ENCODE data around the gene CLSTN2. TPM values are rescaled to one million over a fixed set of nuclear protein-coding genes. Genes with fewer than 3 reads are reported as not detected.

CLSTN2 gene
- total RNA-seq, 1 experiment from 2014 or later: 0.07 TPM

- Mint-ChIP-seq H3K4me3 (ENCODE audit: low read depth, unreplicated experiment) (no peak overlapping the region), H3K36me3 (ENCODE audit: insufficient read depth, unreplicated experiment) (no peaks in the 10 kb centered on the region), H3K27me3 (ENCODE audit: unreplicated experiment) (peaks cover 34% of the 10 kb centered on the region), H3K4me1 (ENCODE audit: low read depth, unreplicated experiment) (no peaks in the 10 kb centered on the region), H3K9me3 (ENCODE audit: low read depth, unreplicated experiment) (no peaks in the 10 kb centered on the region), H3K27ac (ENCODE audit: unreplicated experiment) (no peak overlapping the region)
- TF ChIP-seq CTCF (IDR thresholded peaks at IDR 0.05; ENCODE audit: unreplicated experiment): no peak
- intact Hi-C loops (cut with micrococcal nuclease; ENCODE audit: unreplicated experiment): no loop called here
- no peak for DNase-seq
- CTCF ChIA-PET: no interaction called here
- no TSS peak for BruUV-seq (replicated peaks)
Observed at GRCh38 chr3:140152851-140153639, 218.1 kb downstream of the CLSTN2 start.

- no peaks in the 10 kb centered on the region for H3K4me1 Mint-ChIP-seq (ENCODE audit: low read depth, unreplicated experiment)
- H3K4me3 Mint-ChIP-seq (ENCODE audit: low read depth, unreplicated experiment): no peak overlapping the region
- TF ChIP-seq CTCF (IDR thresholded peaks at IDR 0.05; ENCODE audit: unreplicated experiment): no peak
- DNase-seq: no peak
- intact Hi-C loops (cut with micrococcal nuclease; ENCODE audit: unreplicated experiment): no loop called here
- H3K9me3 Mint-ChIP-seq (ENCODE audit: low read depth, unreplicated experiment): no peaks in the 10 kb centered on the region
- no peaks in the 10 kb centered on the region for H3K36me3 Mint-ChIP-seq (ENCODE audit: insufficient read depth, unreplicated experiment)
- CTCF ChIA-PET: no interaction called here
- BruUV-seq (replicated peaks): no TSS peak
- H3K27ac Mint-ChIP-seq (ENCODE audit: unreplicated experiment): no peak overlapping the region
- peaks cover 27% of the 10 kb centered on the region for H3K27me3 Mint-ChIP-seq (ENCODE audit: unreplicated experiment)
Observed at GRCh38 chr3:140153736-140154135, 218.8 kb downstream of the CLSTN2 start.

- TF ChIP-seq CTCF (IDR thresholded peaks at IDR 0.05; ENCODE audit: unreplicated experiment): no peak
- CTCF ChIA-PET: no interaction called here
- H3K27ac Mint-ChIP-seq (ENCODE audit: unreplicated experiment): no peak overlapping the region
- intact Hi-C loops (cut with micrococcal nuclease; ENCODE audit: unreplicated experiment): no loop called here
- no TSS peak for BruUV-seq (replicated peaks)
- H3K9me3 Mint-ChIP-seq (ENCODE audit: low read depth, unreplicated experiment): no peaks in the 10 kb centered on the region
- H3K27me3 Mint-ChIP-seq (ENCODE audit: unreplicated experiment): peaks cover 13% of the 10 kb centered on the region
- H3K4me3 Mint-ChIP-seq (ENCODE audit: low read depth, unreplicated experiment): no peak overlapping the region
- no peaks in the 10 kb centered on the region for H3K36me3 Mint-ChIP-seq (ENCODE audit: insufficient read depth, unreplicated experiment)
- DNase-seq: no peak
- no peaks in the 10 kb centered on the region for H3K4me1 Mint-ChIP-seq (ENCODE audit: low read depth, unreplicated experiment)
Observed at GRCh38 chr3:140157161-140157560, 222.2 kb downstream of the CLSTN2 start.

- intact Hi-C loops (cut with micrococcal nuclease; ENCODE audit: unreplicated experiment): no loop called here
- H3K9me3 Mint-ChIP-seq (ENCODE audit: low read depth, unreplicated experiment): peaks cover 1% of the 10 kb centered on the region
- no peaks in the 10 kb centered on the region for H3K36me3 Mint-ChIP-seq (ENCODE audit: insufficient read depth, unreplicated experiment)
- peaks cover 13% of the 10 kb centered on the region for H3K27me3 Mint-ChIP-seq (ENCODE audit: unreplicated experiment)
- CTCF ChIA-PET: no interaction called here
- TF ChIP-seq CTCF (IDR thresholded peaks at IDR 0.05; ENCODE audit: unreplicated experiment): no peak
- no peaks in the 10 kb centered on the region for H3K4me1 Mint-ChIP-seq (ENCODE audit: low read depth, unreplicated experiment)
- no peak for DNase-seq
- H3K27ac Mint-ChIP-seq (ENCODE audit: unreplicated experiment): no peak overlapping the region
- no peak overlapping the region for H3K4me3 Mint-ChIP-seq (ENCODE audit: low read depth, unreplicated experiment)
- BruUV-seq (replicated peaks): no TSS peak
Observed at GRCh38 chr3:140159646-140160045, 224.7 kb downstream of the CLSTN2 start.
